ENCODE results near the gene PRKAR1B. TPM values are rescaled to one million over a fixed set of nuclear protein-coding genes. Genes with fewer than 3 reads are reported as not detected.

PRKAR1B gene
- total and polyA plus RNA-seq, 10 of the 15 experiments (the other 5 are each of a cell fraction or from before 2014, with no cell fraction given): 1.4 to 45.6 (median 19.3) TPM

- no peak for TF ChIP-seq ZBTB11 (CRISPR knock-in tag; IDR thresholded peaks at IDR 0.05)
- no peak for TF ChIP-seq CREM (IDR thresholded peaks at IDR 0.05; ENCODE audit: low read depth)
- TF ChIP-seq CHD1 (IDR thresholded peaks at IDR 0.05; ENCODE audit: low read depth, low read length): no peak
- no peak for TF ChIP-seq HDGF (IDR thresholded peaks at IDR 0.05)
- no peak for TF ChIP-seq IRF4 (IDR thresholded peaks at IDR 0.05; ENCODE audit: low read depth, low read length)
- TF ChIP-seq BRCA1 (IDR thresholded peaks at IDR 0.05; ENCODE audit: low read depth, low read length): no peak
- TF ChIP-seq WRNIP1 (IDR thresholded peaks at IDR 0.05; ENCODE audit: borderline replicate concordance, low read depth, low read length): no peak
- TF ChIP-seq CBFB (IDR thresholded peaks at IDR 0.05; ENCODE audit: low read depth): no peak
- no peak for TF ChIP-seq CBX5 (IDR thresholded peaks at IDR 0.05; ENCODE audit: low read depth)
- no peak for TF ChIP-seq YY1 (IDR thresholded peaks at IDR 0.05; ENCODE audit: low read depth, low read length)
- no peak for TF ChIP-seq PAX8 (IDR thresholded peaks at IDR 0.05)
- no peak for TF ChIP-seq DPF2 (IDR thresholded peaks at IDR 0.05)
Observed at GRCh38 chr7:653829-654764, 73.0 kb downstream of the PRKAR1B start (continued).

Data from GM12878 (cell line).